Anterior cingulate cortex (tissue), 58 donors: ENCODE measurements around the gene METTL16.

ENCODE experiments used
- DNase-seq, 58 donors: peaks; one replicate each; lab custom pipeline; 2025; lab: John Stamatoyannopoulos, UW

Gene METTL16

GRCh38 chr17:2371183-2372130 lies 140.2 kb downstream of the METTL16 start:
- no peak for DNase-seq

GRCh38 chr17:2370211-2370589 lies 141.5 kb downstream of the METTL16 start:
- no peak for DNase-seq

GRCh38 chr17:2369551-2370210 lies 142.0 kb downstream of the METTL16 start:
- DNase-seq: no peak

- DNase-seq: no peak
Measured at GRCh38 chr17:2369039-2369438, 142.6 kb downstream of the METTL16 start.

- no peak for DNase-seq
Measured at GRCh38 chr17:2368359-2368758, 143.3 kb downstream of the METTL16 start.

- peak in 4 of 58 donors; percentile 10 to 40 (median 28) for DNase-seq
Measured at GRCh38 chr17:2366747-2367494, 144.8 kb downstream of the METTL16 start.
